Testis (tissue), 3 donors: Measurements from ENCODE around the gene PTH2. TPM values are rescaled to one million over a fixed set of nuclear protein-coding genes. Genes with fewer than 3 reads are reported as not detected.
A peak's percentile ranks its signal among the peaks of the same experiment; 100 is the strongest.

Experiments used
- DNase-seq: peaks from one replicate; pipeline ENCODE4 v3.0.0-alpha.2; 2019
- H3K27ac ChIP-seq, 2 donors: fragments of 200-600 bp; sonication (generic); one replicate each; pipeline ENCODE4 v1.5.1; 2019
- H3K27me3 ChIP-seq: fragments of 200-600 bp; sonication (generic); one replicate; pipeline ENCODE4 v1.5.1; 2019
- H3K36me3 ChIP-seq: fragments of 200-600 bp; sonication (generic); one replicate; pipeline ENCODE4 v1.5.1; 2017; ENCODE audit warnings: low read depth; ENCODE audit errors: missing control alignments
- H3K4me1 ChIP-seq: fragments of 200-600 bp; sonication (generic); one replicate; pipeline ENCODE4 v1.5.1; 2019
- H3K4me3 ChIP-seq, 2 donors: fragments of 200-600 bp; sonication (generic); one replicate each; pipeline ENCODE4 v1.5.1; 2017 to 2019
- H3K9me3 ChIP-seq: fragments of 200-600 bp; sonication (generic); one replicate; pipeline ENCODE4 v1.5.1; 2017
- CTCF ChIP-seq, 3 experiments: fragments of 450-650 bp in 2 of 3; fragments of 200-600 bp in 1 of 3; sonication (generic) in 1 of 3; IDR thresholded peaks; one replicate each; pipeline ENCODE4 v1.5.1; 2016 to 2019; ENCODE audit warnings: antibody characterized with exemption in 3 of 3, mild to moderate bottlenecking in 2 of 3, moderate library complexity in 1 of 3
- POLR2A ChIP-seq: fragments of 450-650 bp; IDR thresholded peaks from one replicate; pipeline ENCODE4 v1.6.1; 2017; ENCODE audit warnings: antibody characterized with exemption, mild to moderate bottlenecking, moderate library complexity
- WGBS, 2 donors: methylation state at CpG; one replicate each; pipeline ENCODE4 v1.1.5; 2018; 5-methylcytosine and 5-hydroxymethylcytosine counted together
- intact Hi-C: fragments of 100-400 bp; cut with DNase I; formaldehyde crosslinking; loops from one replicate; pipeline ENCODE4 v1.15.1; 2023; ENCODE audit warnings: low total_unique reads
- polyA plus RNA-seq: library from polyadenylated mRNA; stranded (reverse); fragments of 350-450 nt; fragmentation: Illumina TruSeq; extraction: RNeasy Lipid Tissue Mini Kit (QIAGEN cat#74804); gene quantifications from one replicate; pipeline ENCODE4 v1.2.3, GENCODE V29; 2014; ENCODE audit warnings: low read depth, low replicate concordance; ENCODE audit not compliant: insufficient read depth
- total RNA-seq, 2 donors: library from RNA; depleted of rRNA; stranded (reverse); fragments of >200 nt; gene quantifications; one replicate each; pipeline ENCODE4 v1.2.3, GENCODE V29; 2016

PTH2 gene
- total and polyA plus RNA-seq, 3 donors from 2014 or later, result not detected

GRCh38 chr19:49438261-49438660 lies 15.0 kb upstream of the PTH2 start:
- intact Hi-C loops, result no loop called here
- Histone ChIP-seq H3K4me1 (peaks cover 11% of the 10 kb centered on the region), H3K4me3 (no peak overlapping the region), H3K9me3 (no peaks in the 10 kb centered on the region), H3K27me3 (no peaks in the 10 kb centered on the region), H3K36me3 (no peaks in the 10 kb centered on the region), H3K27ac (no peak overlapping the region)
- no peak for DNase-seq
- 28 to 40% methylated on average over 6 of the region's 6 CpGs for WGBS, 2 donors
- TF ChIP-seq POLR2A (no peak), CTCF (IDR thresholded peaks at IDR 0.05) (no peak)

- H3K9me3 ChIP-seq, result no peaks in the 10 kb centered on the region
- no peak overlapping the region for H3K27ac ChIP-seq
- H3K4me1 ChIP-seq, result peaks cover 6% of the 10 kb centered on the region
- H3K36me3 ChIP-seq, result no peaks in the 10 kb centered on the region
- no peak for DNase-seq
- no peaks in the 10 kb centered on the region for H3K27me3 ChIP-seq
- no peak overlapping the region for H3K4me3 ChIP-seq
- intact Hi-C loops, result no loop called here
- WGBS, 2 donors, result 22 to 47% methylated on average over 3 to 8 of the region's 8 CpGs
- no peak for TF ChIP-seq POLR2A
- TF ChIP-seq CTCF (IDR thresholded peaks at IDR 0.05), result no peak
Measured at GRCh38 chr19:49437231-49437630, 14.0 kb upstream of the PTH2 start.

GRCh38 chr19:49436381-49437017 lies 13.3 kb upstream of the PTH2 start:
- 17 to 19% methylated on average over 25 to 40 of the region's 42 CpGs for WGBS, 2 donors
- no peaks in the 10 kb centered on the region for H3K27me3 ChIP-seq
- intact Hi-C loops, result no loop called here
- no peak overlapping the region for H3K27ac ChIP-seq
- H3K4me3 ChIP-seq, result peak overlapping the region in 1 of 2 donors; percentile 26
- no peaks in the 10 kb centered on the region for H3K4me1 ChIP-seq
- no peaks in the 10 kb centered on the region for H3K9me3 ChIP-seq
- TF ChIP-seq POLR2A, result no peak
- DNase-seq, result peak; percentile 81
- no peaks in the 10 kb centered on the region for H3K36me3 ChIP-seq

- no peaks in the 10 kb centered on the region for H3K9me3 ChIP-seq
- no peak overlapping the region for H3K27ac ChIP-seq
- 53 to 73% methylated on average over 10 of the region's 10 CpGs for WGBS, 2 donors
- intact Hi-C loops, result no loop called here
- TF ChIP-seq POLR2A (no peak), CTCF (IDR thresholded peaks at IDR 0.05) (no peak)
- no peak for DNase-seq
- no peak overlapping the region for H3K4me3 ChIP-seq
- H3K27me3 ChIP-seq, result no peaks in the 10 kb centered on the region
- no peaks in the 10 kb centered on the region for H3K36me3 ChIP-seq
- H3K4me1 ChIP-seq, result no peaks in the 10 kb centered on the region
Measured at GRCh38 chr19:49435670-49436069, 12.4 kb upstream of the PTH2 start.

- no peaks in the 10 kb centered on the region for H3K36me3 ChIP-seq
- no peak overlapping the region for H3K27ac ChIP-seq
- H3K27me3 ChIP-seq, result no peaks in the 10 kb centered on the region
- no peak overlapping the region for H3K4me3 ChIP-seq
- intact Hi-C loops, result no loop called here
- H3K9me3 ChIP-seq, result no peaks in the 10 kb centered on the region
- no peaks in the 10 kb centered on the region for H3K4me1 ChIP-seq
- WGBS, 2 donors, result 61 to 79% methylated on average over 18 of the region's 18 CpGs
- no peak for TF ChIP-seq CTCF (IDR thresholded peaks at IDR 0.05)
- no peak for TF ChIP-seq POLR2A
- DNase-seq, result peak; percentile 56
Measured at GRCh38 chr19:49434907-49435583, 11.8 kb upstream of the PTH2 start.
